Adrenal gland (tissue), 5 donors: ENCODE data around the gene GATC.
"Not testable (repeated sequence)": the region's sequence is repeated elsewhere in the genome, so short reads cannot be mapped to it uniquely, and the experiment has no call there.

Experiments used
- POLR2A ChIP-seq, 2 donors: fragments of 450-650 bp; IDR thresholded peaks; one replicate each; pipeline ENCODE4 v1.6.1; 2017; ENCODE audit warnings: antibody characterized with exemption in 2 of 2, mild to moderate bottlenecking in 2 of 2, moderate library complexity in 1 of 2
- TF ChIP-seq, protein P1 (sequence below), 6 experiments: fragments of 450-650 bp in 4 of 6; fragments of 200-600 bp in 2 of 6; sonication (generic) in 1 of 6; IDR thresholded peaks; 1 replicate in 5 of 6; 2 replicates in 1 of 6; pipeline versions ENCODE4 v1.5.1 to v1.8.0; 2016 to 2021; ENCODE audit warnings: antibody characterized with exemption in 6 of 6, mild to moderate bottlenecking in 2 of 6, moderate library complexity in 1 of 6
- donor health status: DM: no; HTN: no; CAD: no.

- not testable (repeated sequence) for TF ChIP-seq POLR2A (IDR thresholded peaks at IDR 0.05)
- TF ChIP-seq, protein P1, sequence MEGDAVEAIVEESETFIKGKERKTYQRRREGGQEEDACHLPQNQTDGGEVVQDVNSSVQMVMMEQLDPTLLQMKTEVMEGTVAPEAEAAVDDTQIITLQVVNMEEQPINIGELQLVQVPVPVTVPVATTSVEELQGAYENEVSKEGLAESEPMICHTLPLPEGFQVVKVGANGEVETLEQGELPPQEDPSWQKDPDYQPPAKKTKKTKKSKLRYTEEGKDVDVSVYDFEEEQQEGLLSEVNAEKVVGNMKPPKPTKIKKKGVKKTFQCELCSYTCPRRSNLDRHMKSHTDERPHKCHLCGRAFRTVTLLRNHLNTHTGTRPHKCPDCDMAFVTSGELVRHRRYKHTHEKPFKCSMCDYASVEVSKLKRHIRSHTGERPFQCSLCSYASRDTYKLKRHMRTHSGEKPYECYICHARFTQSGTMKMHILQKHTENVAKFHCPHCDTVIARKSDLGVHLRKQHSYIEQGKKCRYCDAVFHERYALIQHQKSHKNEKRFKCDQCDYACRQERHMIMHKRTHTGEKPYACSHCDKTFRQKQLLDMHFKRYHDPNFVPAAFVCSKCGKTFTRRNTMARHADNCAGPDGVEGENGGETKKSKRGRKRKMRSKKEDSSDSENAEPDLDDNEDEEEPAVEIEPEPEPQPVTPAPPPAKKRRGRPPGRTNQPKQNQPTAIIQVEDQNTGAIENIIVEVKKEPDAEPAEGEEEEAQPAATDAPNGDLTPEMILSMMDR (IDR thresholded peaks at IDR 0.05): not testable (repeated sequence)
Observed at GRCh38 chr12:120452524-120452923, 6.3 kb downstream of the GATC start.
